GM12878 (cell line): Measurements from ENCODE around the gene ACRBP. TPM values are rescaled to one million over a fixed set of nuclear protein-coding genes. Genes with fewer than 3 reads are reported as not detected.
"Not testable (repeated sequence)": the region's sequence is repeated elsewhere in the genome, so short reads cannot be mapped to it uniquely, and the experiment has no call there.

Experiments used
- ATAC-seq: fragments of 200-7000 bp; cut with Tn5 transposase; 3 replicates; pipeline ENCODE4 v1.9.1; 2020; ENCODE audit warnings: mild to moderate bottlenecking, moderate library complexity
- BruUV-seq: library from RNA; stranded (reverse); fragments of 400-500 nt; replicated peaks from 2 replicates; lab custom pipeline; 2021; lab: Mats Ljungman, UMichigan
- CTCF ChIA-PET: fragments of 300-600 bp; sonication (Branson Sonifier 250); formaldehyde crosslinking; extraction: SDS; loops from one replicate; lab custom pipeline; 2021; ENCODE audit warnings: inconsistent platforms; lab: Yijun Ruan, JAX
- POLR2A ChIA-PET: fragments of 350-600 bp; formaldehyde crosslinking; extraction: SDS; loops from one replicate; lab custom pipeline; 2021; ENCODE audit warnings: inconsistent platforms; lab: Charles Lee
- RAD21 ChIA-PET: fragments of 300-600 bp; sonication (Branson Sonifier 250); formaldehyde crosslinking; loops from one replicate; lab custom pipeline; 2023; ENCODE audit warnings: antibody characterized with exemption; ENCODE audit not compliant: unreplicated experiment; lab: Charles Lee
- SMC1A ChIA-PET: fragments of 300-600 bp; sonication (Branson Sonifier 250); formaldehyde crosslinking; loops from one replicate; lab custom pipeline; 2023; ENCODE audit not compliant: unreplicated experiment, uncharacterized antibody; lab: Charles Lee
- DNase-seq: peaks from one replicate; pipeline ENCODE4 v3.0.0-alpha.2; 2011; ENCODE audit warnings: low read depth, low spot score
- FAIRE-seq: peaks from 3 replicates; lab custom pipeline; 2011; peaks lifted over from hg19 to GRCh38; lab: Jason Lieb, UNC
- H2AFZ ChIP-seq: 2 replicates; pipeline ENCODE4 v1.6.0; 2011; ENCODE audit warnings: low read depth, low read length, control low read depth; ENCODE audit not compliant: control insufficient read depth
- H3K27ac ChIP-seq: 2 replicates; pipeline ENCODE4 v1.5.1; 2011; ENCODE audit warnings: control low read depth; ENCODE audit not compliant: control insufficient read depth, insufficient read depth
- H3K27me3 ChIP-seq, 2 experiments: replicated peaks in 1 of 2; 2 replicates each; pipeline versions ENCODE4 v1.6.0 to v1.6.1; 2011; ENCODE audit warnings: low read length in 1 of 2; ENCODE audit not compliant: control insufficient read depth in 2 of 2, insufficient read depth in 2 of 2
- H3K36me3 ChIP-seq, 2 experiments: 2 replicates each; pipeline ENCODE4 v1.5.1; 2011; ENCODE audit warnings: low read length in 1 of 2; ENCODE audit not compliant: control insufficient read depth in 2 of 2, insufficient read depth in 2 of 2
- H3K4me1 ChIP-seq: 2 replicates; pipeline ENCODE4 v1.6.1; 2011; ENCODE audit warnings: mild to moderate bottlenecking, low read length, moderate library complexity, mixed read lengths; ENCODE audit not compliant: control insufficient read depth, insufficient read depth
- H3K4me2 ChIP-seq: 2 replicates; pipeline ENCODE4 v1.6.0; 2011; ENCODE audit warnings: control low read depth; ENCODE audit not compliant: control insufficient read depth, insufficient read depth
- H3K4me3 ChIP-seq: fragments of 200-600 bp; sonication (generic); 2 replicates; pipeline ENCODE4 v1.5.1; 2016
- H3K79me2 ChIP-seq: 2 replicates; pipeline ENCODE4 v1.6.0; 2011; ENCODE audit warnings: low read length; ENCODE audit not compliant: control insufficient read depth, insufficient read depth
- H3K9ac ChIP-seq: 2 replicates; pipeline ENCODE4 v1.8.0; 2011; ENCODE audit warnings: low read length, control low read depth, mixed read lengths; ENCODE audit not compliant: control insufficient read depth, insufficient read depth
- H3K9me3 ChIP-seq: replicated peaks from 3 replicates; pipeline ENCODE4 v1.5.1; 2011; ENCODE audit warnings: mild to moderate bottlenecking, low read length; ENCODE audit not compliant: control insufficient read depth, insufficient read depth
- H4K20me1 ChIP-seq: 2 replicates; pipeline ENCODE4 v1.6.0; 2011; ENCODE audit not compliant: control insufficient read depth, insufficient read depth
- CUX1 ChIP-seq: IDR thresholded peaks from 2 replicates; pipeline ENCODE4 v1.6.1; 2012; ENCODE audit warnings: improper control_type of control experiment, low read depth, low read length; ENCODE audit not compliant: insufficient replicate concordance
- MEF2A ChIP-seq: IDR thresholded peaks from 2 replicates; pipeline ENCODE4 v1.6.1; 2011; ENCODE audit warnings: low read depth, mild to moderate bottlenecking, low read length, moderate library complexity; ENCODE audit not compliant: insufficient read depth
- NRF1 ChIP-seq: conservative IDR thresholded peaks from 2 replicates; pipeline ENCODE4 v1.6.1; 2011; ENCODE audit warnings: mild to moderate bottlenecking, low read depth, low read length, improper control_type of control experiment
- POLR2AphosphoS5 ChIP-seq: IDR thresholded peaks from 2 replicates; pipeline ENCODE4 v1.6.1; 2011; ENCODE audit warnings: mild to moderate bottlenecking, low read length, inconsistent platforms
- POU2F2 ChIP-seq: IDR thresholded peaks from 3 replicates; pipeline ENCODE4 v1.6.1; 2011; ENCODE audit warnings: low read depth, mild to moderate bottlenecking, low read length, borderline replicate concordance
- WGBS: methylation state at CpG from one replicate; pipeline ENCODE4 v1.1.6; 2016; ENCODE audit warnings: low lambda C conversion rate; ENCODE audit not compliant: insufficient replicate concordance, insufficient coverage; ENCODE audit errors: missing lambda C conversion rate; 5-methylcytosine and 5-hydroxymethylcytosine counted together
- in situ Hi-C: fragments of 300-500 bp; cut with MboI; formaldehyde crosslinking; loops from 9 replicates; pipeline ENCODE4 v1.14.3; 2018; ENCODE audit warnings: mixed read lengths
- intact Hi-C: fragments of 100-400 bp; cut with micrococcal nuclease; formaldehyde crosslinking; loops from one replicate; pipeline ENCODE4 v1.14.2; 2022; ENCODE audit not compliant: unreplicated experiment
- polyA plus RNA-seq, 11 experiments: library from polyadenylated mRNA; depleted of rRNA in 4 of 11; unstranded in 6 of 11; stranded (reverse) in 5 of 11; fragments of >200 nt; fragmentation: Nextera tagmentation in 4 of 11; fragmentation: Illumina TruSeq in 1 of 11; extraction: Ambion mirVana in 4 of 11; extraction: Trizol in 1 of 11; gene quantifications; 1 replicate in 1 of 11; 2 replicates in 10 of 11; pipeline versions ENCODE4 v1.2.1 to v1.2.3, GENCODE V29; 2011 to 2016; ENCODE audit warnings: inconsistent platforms in 2 of 11, missing spikeins in 2 of 11, low read depth in 1 of 11
- total RNA-seq, 4 experiments: library from RNA; depleted of rRNA in 3 of 4; stranded (reverse); fragments of >200 nt in 3 of 4; fragmentation: Illumina TruSeq in 1 of 4; extraction: Trizol in 1 of 4; gene quantifications; 2 replicates each; pipeline versions ENCODE4 v1.2.1 to v1.2.3, GENCODE V29; 2013 to 2021

ACRBP gene
- total and polyA plus RNA-seq, 10 of the 15 experiments (the other 5 are each of a cell fraction or from before 2014, with no cell fraction given), result 0.54 to 1.4 (median 0.87) TPM

GRCh38 chr12:6595673-6596072, 51.6 kb downstream of the ACRBP start:
- DNase-seq, H3K9me3 ChIP-seq, H3K4me2 ChIP-seq, H4K20me1 ChIP-seq, H2AFZ ChIP-seq, ATAC-seq, H3K9ac ChIP-seq, FAIRE-seq, in situ Hi-C loops, H3K79me2 ChIP-seq, H3K27ac ChIP-seq, H3K4me1 ChIP-seq, H3K27me3 ChIP-seq, H3K4me3 ChIP-seq, BruUV-seq, intact Hi-C loops: not testable (repeated sequence)
- H3K36me3 ChIP-seq, result peaks cover 34 to 72% of the 10 kb centered on the region in 2 experiments
- ChIA-PET SMC1A (interaction anchor here (0.9 to 2.1 kb wide), 4 partner anchors 8 to 87 kb away, joined by 3 to 6 read pairs (median 4); no protein-coding TSS in a partner anchor), POLR2A (interaction anchor here (0.6 to 1.1 kb wide), 2 partner anchors 89 to 197 kb away, joined by 3 to 6 read pairs; no protein-coding TSS in a partner anchor), RAD21 (interaction anchor here (0.6 to 1.6 kb wide), 6 partner anchors 17 to 100 kb away, joined by 3 to 5 read pairs (median 3); partner anchors contain the start of genes NOP2 and ZNF384), CTCF (interaction anchor here (0.6 to 1.2 kb wide), 7 partner anchors 9 to 130 kb away, joined by 3 to 5 read pairs (median 3); no protein-coding TSS in a partner anchor)
- TF ChIP-seq POU2F2, result peak; percentile 24; the same call in 1 of the 3 replicates
- 57% methylated on average over 4 of the region's 10 CpGs for WGBS

- ChIA-PET RAD21 (no interaction called here), CTCF (interaction anchor here (0.6 to 2.1 kb wide), 2 partner anchors 92 to 135 kb away, joined by 3 to 4 read pairs; no protein-coding TSS in a partner anchor), POLR2A (no interaction called here), SMC1A (no interaction called here)
- no peaks in the 10 kb centered on the region for H3K9me3 ChIP-seq
- no peak overlapping the region for H3K4me2 ChIP-seq
- intact Hi-C loops (no loop called here), in situ Hi-C loops (no loop called here)
- FAIRE-seq (no peak), ATAC-seq (no peak), DNase-seq (no peak)
- TF ChIP-seq CUX1 (no peak), NRF1 (no peak), POLR2AphosphoS5 (no peak; the same call in 1 of the 2 replicates), MEF2A (no peak)
- no peak overlapping the region for H3K4me3 ChIP-seq
- peaks cover 28 to 61% of the 10 kb centered on the region in 2 experiments for H3K36me3 ChIP-seq
- H4K20me1 ChIP-seq, result no peaks in the 10 kb centered on the region
- H3K27me3 ChIP-seq, result no peaks in the 10 kb centered on the region
- H3K4me1 ChIP-seq, result no peaks in the 10 kb centered on the region
- TSS peak; percentile 46 for BruUV-seq
- no peak overlapping the region for H3K27ac ChIP-seq
- 98% methylated on average over 8 of the region's 8 CpGs for WGBS
- H3K79me2 ChIP-seq, result no peaks in the 10 kb centered on the region
- no peak overlapping the region for H2AFZ ChIP-seq
- H3K9ac ChIP-seq, result no peak overlapping the region
Measured at GRCh38 chr12:6592087-6592486, 55.1 kb downstream of the ACRBP start.
